GM19328 (cell line): ENCODE measurements around the gene TRAPPC10.

Experiments used
- ATAC-seq: cut with Tn5 transposase; IDR thresholded peaks from one replicate; pipeline ENCODE4 v1.9.1; 2021; ENCODE audit warnings: mild to moderate bottlenecking, moderate library complexity; ENCODE audit not compliant: unreplicated experiment

TRAPPC10 gene

GRCh38 chr21:44063151-44063912, 51.2 kb downstream of the TRAPPC10 start:
- no peak for ATAC-seq

DNA sequence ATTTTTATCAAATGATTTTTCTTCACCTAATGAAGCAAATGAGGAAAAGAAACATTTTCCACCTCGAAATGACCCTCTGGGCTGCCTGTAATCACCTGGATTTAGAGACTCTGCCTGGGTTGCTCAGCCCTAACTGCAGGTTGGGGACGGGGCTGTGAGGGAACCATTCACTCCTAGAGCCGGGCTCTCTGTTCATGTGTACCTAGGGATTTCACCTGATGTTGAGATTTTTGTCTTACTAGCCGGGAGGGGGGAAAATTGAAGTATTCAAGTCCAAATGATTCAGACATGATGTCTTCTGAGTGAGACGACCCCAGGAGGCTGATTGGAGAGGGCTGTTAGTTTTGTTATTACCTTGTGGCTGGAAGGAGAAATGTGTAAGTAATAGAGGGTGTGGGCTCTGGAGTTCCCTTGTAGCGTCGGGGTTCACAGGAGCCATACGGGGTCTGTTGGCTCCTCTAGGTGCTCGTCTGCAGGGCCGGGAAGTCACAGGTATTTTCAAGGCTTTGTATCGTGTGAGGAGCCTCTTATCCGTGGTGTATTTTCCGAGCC, 52.8 kb downstream of the TRAPPC10 start:
- no peak for ATAC-seq

GRCh38 chr21:44065428-44065827, 53.3 kb downstream of the TRAPPC10 start:
- no peak for ATAC-seq

GRCh38 chr21:44066116-44066515, 54.0 kb downstream of the TRAPPC10 start:
- no peak for ATAC-seq

- ATAC-seq = no peak
Observed at GRCh38 chr21:44067011-44067839, 55.1 kb downstream of the TRAPPC10 start.

GRCh38 chr21:44070391-44070790, 58.3 kb downstream of the TRAPPC10 start:
- no peak for ATAC-seq

GRCh38 chr21:44071359-44072104, 59.4 kb downstream of the TRAPPC10 start:
- no peak for ATAC-seq

DNA sequence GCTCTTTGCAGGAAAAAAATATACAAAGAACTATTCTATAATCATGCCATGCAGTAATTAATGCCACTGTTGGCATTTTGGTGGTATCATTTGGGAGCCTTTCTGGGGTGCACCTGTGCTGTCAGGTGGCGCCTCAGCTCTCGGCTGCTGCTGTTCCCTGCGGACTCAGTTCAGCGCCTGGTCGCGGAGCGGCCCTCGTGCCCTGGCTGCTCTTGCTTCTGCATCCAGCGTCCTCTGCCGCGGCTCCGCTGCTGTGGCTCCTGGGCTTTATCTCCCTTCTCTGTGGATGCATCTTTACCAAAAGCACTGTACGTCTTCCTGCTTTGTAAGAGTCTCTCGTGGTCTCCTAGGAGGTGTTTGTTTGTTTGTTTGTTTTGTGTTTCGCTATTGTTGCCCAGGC, 60.0 kb downstream of the TRAPPC10 start:
- ATAC-seq = no peak

DNA sequence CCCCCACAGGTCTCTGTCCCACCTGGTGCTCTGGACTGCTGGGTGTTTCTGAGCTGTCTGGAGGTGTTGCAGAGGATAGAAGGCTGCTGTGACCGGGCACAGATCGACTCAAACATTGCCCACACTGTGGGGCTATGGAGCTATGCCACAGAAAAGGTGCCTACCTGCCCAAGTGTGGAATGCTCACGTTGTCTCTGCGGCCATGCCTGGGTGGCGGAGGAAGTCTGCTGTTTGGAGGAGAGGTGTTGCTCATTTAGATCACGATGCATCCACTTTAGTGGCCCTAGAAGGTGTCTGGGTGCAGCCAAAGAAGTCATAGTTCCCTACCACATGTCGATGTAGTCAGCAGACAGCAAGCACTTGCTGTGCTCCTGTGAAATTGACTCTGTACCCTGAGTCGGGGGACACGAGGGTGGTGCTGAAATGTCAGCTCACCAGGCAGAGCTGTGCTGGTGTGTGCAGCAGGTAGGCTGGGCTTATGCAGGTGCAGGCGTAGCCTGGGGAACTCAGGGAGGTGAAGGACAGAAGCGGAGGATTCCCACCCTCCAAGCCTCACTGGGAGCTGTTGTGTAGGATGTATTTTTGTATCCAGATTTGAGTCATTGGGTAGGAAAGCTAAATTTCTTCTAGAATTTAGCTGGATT, 62.3 kb downstream of the TRAPPC10 start:
- no peak for ATAC-seq

- no peak for ATAC-seq
Observed at GRCh38 chr21:44076316-44076715, 64.2 kb downstream of the TRAPPC10 start.

DNA sequence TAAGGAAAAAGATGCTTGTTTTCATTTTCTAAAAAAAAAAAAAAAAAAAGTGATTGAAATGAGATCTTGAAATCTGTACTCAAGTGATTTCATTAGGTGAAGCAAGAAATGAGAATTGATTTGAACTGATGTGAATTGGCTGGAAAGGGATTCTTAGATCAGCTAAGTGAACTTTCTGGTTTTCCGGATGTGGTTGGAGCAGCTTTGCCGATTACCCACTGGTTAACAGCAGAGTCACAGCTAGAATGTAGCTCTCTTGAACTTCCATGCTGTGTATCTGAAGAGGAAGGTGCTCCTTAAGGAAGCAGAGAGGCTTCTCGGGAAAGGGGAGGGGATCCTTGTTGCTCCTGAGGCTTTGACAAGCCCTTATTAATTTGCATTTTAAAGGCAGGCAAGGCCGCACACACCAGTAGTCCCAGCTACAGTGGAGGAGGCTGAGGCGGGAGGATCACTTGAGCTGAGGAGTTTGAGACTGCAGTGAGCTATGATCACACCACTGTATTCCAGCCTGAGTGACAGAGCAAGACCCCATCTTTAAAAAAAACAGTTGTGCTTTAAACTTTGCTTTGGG, 66.4 kb downstream of the TRAPPC10 start:
- no peak for ATAC-seq

DNA sequence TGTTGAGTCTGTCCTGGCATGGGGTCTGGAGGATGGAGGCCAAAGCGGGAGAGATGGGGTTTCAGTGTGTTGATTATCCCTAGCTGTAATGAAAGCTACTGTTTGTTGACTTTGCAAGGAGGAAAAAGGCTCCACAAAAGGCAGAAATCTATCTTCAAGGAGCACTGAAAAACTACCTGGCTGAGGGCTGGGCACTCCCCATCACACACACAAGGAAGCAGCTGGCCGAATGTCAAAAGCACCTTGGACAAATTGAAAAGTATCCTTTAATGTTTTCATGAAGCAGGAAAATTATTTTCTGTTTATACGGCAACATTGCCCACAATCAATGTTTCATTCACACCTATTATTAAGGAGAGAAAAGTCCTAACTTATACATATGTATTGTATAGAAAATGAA, 67.3 kb downstream of the TRAPPC10 start:
- ATAC-seq = no peak

- ATAC-seq = no peak
Observed at GRCh38 chr21:44079846-44080245, 67.7 kb downstream of the TRAPPC10 start.

- no peak for ATAC-seq
Observed at GRCh38 chr21:44082648-44083440, 70.7 kb downstream of the TRAPPC10 start.

DNA sequence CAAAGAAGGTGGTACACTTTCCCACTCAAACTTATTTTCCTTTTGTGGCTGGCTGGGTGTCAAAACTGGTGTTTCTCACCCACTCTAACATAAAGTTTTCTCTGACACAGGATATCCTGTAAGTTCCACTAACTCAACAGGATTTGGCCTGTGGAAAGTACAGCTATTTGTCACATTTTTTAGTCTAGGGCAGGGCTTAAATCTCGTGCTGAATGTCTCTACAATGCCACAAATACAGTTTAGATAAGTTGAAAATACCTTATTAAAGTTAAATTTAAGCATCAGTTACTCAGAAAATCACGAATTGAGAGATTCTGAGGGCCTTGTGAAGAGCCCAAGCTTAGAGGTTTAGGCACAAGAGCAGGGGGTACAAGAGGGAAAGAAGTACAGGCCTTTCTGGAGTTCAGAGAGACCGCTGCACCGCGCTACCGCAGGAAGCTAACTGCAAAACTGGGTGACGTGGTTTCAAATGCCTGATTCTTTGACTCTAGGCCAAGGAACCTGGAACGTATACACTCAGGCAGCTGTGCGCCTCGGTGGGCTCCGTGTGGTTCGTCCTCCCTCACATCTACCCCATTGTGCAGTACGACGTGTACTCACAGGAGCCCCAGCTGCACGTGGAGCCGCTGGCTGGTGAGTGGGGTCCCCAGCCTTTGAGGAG, 71.7 kb downstream of the TRAPPC10 start:
- ATAC-seq = no peak

- no peak for ATAC-seq
Observed at GRCh38 chr21:44084496-44085241, 72.6 kb downstream of the TRAPPC10 start.

DNA sequence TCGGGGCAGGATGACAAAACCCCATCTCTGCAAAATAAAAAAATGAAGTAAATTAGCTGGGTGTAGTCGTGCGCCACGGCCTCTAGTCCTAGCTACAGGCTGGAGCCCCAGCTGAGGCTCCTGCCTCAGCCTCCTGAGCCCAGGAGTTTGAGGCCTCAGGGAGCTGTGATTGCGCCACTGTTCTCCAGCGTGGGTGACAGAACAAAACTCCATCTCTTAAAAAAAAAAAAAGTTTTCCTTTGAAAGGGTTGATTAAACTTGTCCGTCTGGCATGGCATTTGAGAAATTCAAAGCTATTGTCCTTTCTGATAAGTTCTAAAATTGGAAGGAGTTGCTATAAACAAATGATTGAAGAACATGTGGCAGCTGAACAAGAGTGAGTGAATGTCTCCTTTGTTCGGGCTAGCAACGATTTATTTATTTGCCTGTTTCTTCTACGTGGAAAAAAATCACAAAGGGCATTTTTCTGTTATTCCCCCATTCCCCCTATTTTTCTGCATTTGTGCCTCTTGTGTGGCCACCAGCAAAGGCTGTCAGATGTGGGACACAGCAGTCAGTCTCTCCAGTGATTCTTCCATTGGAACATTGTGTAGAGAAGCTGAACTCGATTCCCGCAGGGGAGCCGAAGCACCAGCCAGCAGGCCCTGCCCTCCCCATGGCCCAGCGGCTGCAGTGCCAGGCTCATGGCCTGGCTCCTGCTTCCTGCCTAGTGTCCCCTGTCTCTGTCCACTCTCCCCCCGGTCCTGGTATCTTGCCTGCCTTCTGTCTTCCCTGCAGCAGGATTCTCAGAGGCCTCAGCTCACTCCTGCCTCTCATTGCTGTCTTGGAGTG, 73.6 kb downstream of the TRAPPC10 start:
- no peak for ATAC-seq
